ENCODE data around the gene NHSL1. TPM values are rescaled to one million over a fixed set of nuclear protein-coding genes. Genes with fewer than 3 reads are reported as not detected.

Gene NHSL1
- total RNA-seq, 1 donor from 2014 or later = 72.3 TPM

GRCh38 chr6:138509371-138509770, 10.1 kb upstream of the NHSL1 start:
- DNase-seq (ENCODE audit: low spot score) = peak; percentile 49
- TF ChIP-seq, protein P1, sequence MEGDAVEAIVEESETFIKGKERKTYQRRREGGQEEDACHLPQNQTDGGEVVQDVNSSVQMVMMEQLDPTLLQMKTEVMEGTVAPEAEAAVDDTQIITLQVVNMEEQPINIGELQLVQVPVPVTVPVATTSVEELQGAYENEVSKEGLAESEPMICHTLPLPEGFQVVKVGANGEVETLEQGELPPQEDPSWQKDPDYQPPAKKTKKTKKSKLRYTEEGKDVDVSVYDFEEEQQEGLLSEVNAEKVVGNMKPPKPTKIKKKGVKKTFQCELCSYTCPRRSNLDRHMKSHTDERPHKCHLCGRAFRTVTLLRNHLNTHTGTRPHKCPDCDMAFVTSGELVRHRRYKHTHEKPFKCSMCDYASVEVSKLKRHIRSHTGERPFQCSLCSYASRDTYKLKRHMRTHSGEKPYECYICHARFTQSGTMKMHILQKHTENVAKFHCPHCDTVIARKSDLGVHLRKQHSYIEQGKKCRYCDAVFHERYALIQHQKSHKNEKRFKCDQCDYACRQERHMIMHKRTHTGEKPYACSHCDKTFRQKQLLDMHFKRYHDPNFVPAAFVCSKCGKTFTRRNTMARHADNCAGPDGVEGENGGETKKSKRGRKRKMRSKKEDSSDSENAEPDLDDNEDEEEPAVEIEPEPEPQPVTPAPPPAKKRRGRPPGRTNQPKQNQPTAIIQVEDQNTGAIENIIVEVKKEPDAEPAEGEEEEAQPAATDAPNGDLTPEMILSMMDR (IDR thresholded peaks at IDR 0.05; ENCODE audit: unreplicated experiment) = peak; percentile 57
- H3K27ac Mint-ChIP-seq (ENCODE audit: unreplicated experiment) = peak overlapping the region; percentile 26
- H3K4me1 Mint-ChIP-seq (ENCODE audit: unreplicated experiment) = peaks cover 17% of the 10 kb centered on the region
- peaks cover 4% of the 10 kb centered on the region for H3K36me3 Mint-ChIP-seq (ENCODE audit: low read depth, unreplicated experiment)
- H3K27me3 Mint-ChIP-seq (ENCODE audit: unreplicated experiment) = no peaks in the 10 kb centered on the region
- no peak overlapping the region for H3K4me3 Mint-ChIP-seq (ENCODE audit: unreplicated experiment)
- no peaks in the 10 kb centered on the region for H3K9me3 Mint-ChIP-seq (ENCODE audit: unreplicated experiment)

DNA sequence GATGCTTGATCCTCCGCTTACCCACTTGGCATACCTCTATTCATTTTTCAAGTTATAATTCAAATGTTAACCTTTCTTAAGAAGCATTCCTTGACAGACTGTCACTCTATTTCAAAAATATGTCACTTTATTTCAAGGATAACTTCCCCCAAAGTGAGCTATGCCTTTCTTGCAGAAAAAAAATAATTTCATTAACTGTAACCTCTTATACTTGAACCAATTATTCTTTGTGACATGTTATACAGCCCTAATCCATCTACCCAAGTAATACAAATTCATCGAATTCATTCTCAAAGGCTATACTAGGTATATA, 9.3 kb upstream of the NHSL1 start:
- no peaks in the 10 kb centered on the region for H3K27me3 Mint-ChIP-seq (ENCODE audit: unreplicated experiment)
- H3K9me3 Mint-ChIP-seq (ENCODE audit: unreplicated experiment) = no peaks in the 10 kb centered on the region
- TF ChIP-seq, protein P1 (IDR thresholded peaks at IDR 0.05; ENCODE audit: unreplicated experiment) = no peak
- H3K4me1 Mint-ChIP-seq (ENCODE audit: unreplicated experiment) = peaks cover 25% of the 10 kb centered on the region
- peaks cover 4% of the 10 kb centered on the region for H3K36me3 Mint-ChIP-seq (ENCODE audit: low read depth, unreplicated experiment)
- no peak overlapping the region for H3K27ac Mint-ChIP-seq (ENCODE audit: unreplicated experiment)
- no peak for DNase-seq (ENCODE audit: low spot score)
- no peak overlapping the region for H3K4me3 Mint-ChIP-seq (ENCODE audit: unreplicated experiment)

- Mint-ChIP-seq H3K9me3 (ENCODE audit: unreplicated experiment) (no peaks in the 10 kb centered on the region), H3K4me3 (ENCODE audit: unreplicated experiment) (no peak overlapping the region), H3K27me3 (ENCODE audit: unreplicated experiment) (no peaks in the 10 kb centered on the region), H3K4me1 (ENCODE audit: unreplicated experiment) (peaks cover 26% of the 10 kb centered on the region), H3K27ac (ENCODE audit: unreplicated experiment) (no peak overlapping the region), H3K36me3 (ENCODE audit: low read depth, unreplicated experiment) (peaks cover 4% of the 10 kb centered on the region)
- no peak for DNase-seq (ENCODE audit: low spot score)
- TF ChIP-seq, protein P1 (IDR thresholded peaks at IDR 0.05; ENCODE audit: unreplicated experiment) = no peak
Measured at GRCh38 chr6:138507977-138508675, 8.8 kb upstream of the NHSL1 start.

DNA sequence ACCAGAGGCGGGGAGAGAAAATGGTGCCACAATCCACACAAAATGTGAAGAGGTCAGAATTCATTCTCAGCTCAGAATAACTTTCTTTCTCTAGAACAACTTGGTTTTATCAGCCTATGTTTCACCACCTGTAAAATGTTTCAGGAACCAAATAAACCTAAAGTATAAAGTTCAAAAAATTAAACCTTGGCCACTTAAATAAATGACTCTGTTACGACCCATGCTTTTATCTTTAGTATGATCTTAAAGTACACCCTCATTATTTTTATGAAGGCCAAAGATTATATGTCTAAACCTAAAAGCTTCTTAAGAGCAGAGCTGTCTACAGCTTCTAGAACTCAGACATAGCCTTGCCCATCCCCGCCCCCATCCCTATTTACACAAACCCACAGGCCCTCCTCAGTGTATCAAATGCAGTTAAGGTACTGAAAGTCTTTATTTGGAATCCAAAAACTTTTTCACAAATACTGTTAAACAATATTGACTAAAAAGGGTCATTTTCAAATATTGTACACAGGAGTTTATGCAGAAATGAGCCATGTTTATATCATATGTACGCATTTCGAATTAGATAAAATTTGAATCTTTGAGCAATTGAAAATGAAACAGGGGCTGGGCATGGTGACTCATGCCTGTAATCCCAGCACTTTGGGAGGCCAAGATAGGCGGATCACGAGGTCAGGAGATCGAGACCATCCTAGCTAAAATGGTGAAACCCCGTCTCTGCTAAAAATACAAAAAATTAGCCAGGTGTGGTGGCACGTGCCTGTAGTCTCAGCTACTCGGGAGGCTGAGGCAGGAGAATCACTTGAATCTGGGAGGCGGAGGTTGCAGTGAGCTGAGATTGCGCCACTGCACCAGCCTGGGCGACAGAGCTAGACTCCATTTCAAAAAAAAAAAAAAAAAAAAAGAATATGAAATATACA, 5.7 kb upstream of the NHSL1 start:
- Mint-ChIP-seq H3K27me3 (ENCODE audit: unreplicated experiment) (no peaks in the 10 kb centered on the region), H3K9me3 (ENCODE audit: unreplicated experiment) (no peaks in the 10 kb centered on the region), H3K27ac (ENCODE audit: unreplicated experiment) (peak overlapping the region; percentile 6), H3K4me3 (ENCODE audit: unreplicated experiment) (no peak overlapping the region), H3K36me3 (ENCODE audit: low read depth, unreplicated experiment) (no peaks in the 10 kb centered on the region), H3K4me1 (ENCODE audit: unreplicated experiment) (peaks cover 34% of the 10 kb centered on the region)
- TF ChIP-seq, protein P1 (IDR thresholded peaks at IDR 0.05; ENCODE audit: unreplicated experiment) = no peak
- DNase-seq (ENCODE audit: low spot score) = no peak

Data from endothelial cell (in vitro differentiated cells).